Endometrium (tissue), 2 donors: ENCODE measurements around the gene FAM222A.

Experiments
- FAIRE-seq: peaks from 2 replicates; lab custom pipeline; 2012; peaks lifted over from hg19 to GRCh38; lab: Jason Lieb, UNC
- donor health status: control.
- donor health status: control.

The FAM222A gene

DNA sequence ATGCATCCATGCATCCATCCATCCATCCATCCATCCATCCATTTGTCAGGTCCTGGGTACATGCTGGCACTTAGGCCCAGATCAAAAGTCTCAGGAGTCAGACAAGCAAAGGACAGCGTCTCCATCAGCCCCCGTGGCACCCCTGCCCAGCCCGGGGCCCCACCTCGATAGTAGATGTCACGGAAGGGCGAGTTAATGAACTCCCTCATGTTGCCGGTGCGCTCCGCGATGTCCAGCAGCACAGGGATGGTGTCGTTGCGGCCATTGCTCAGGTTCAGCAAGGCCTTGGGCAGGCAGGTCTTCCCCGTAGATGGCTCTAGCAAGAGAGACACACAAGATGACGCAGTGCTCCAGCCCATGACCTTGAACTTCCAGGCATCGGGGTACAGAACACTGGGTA lies 89.2 kb downstream of the FAM222A start:
- no peak for FAIRE-seq

- FAIRE-seq = no peak
These were observed 90.1 kb downstream of the FAM222A start for GRCh38 chr12:109803678-109804077.

GRCh38 chr12:109804820-109805761 lies 91.5 kb downstream of the FAM222A start:
- FAIRE-seq = no peak

DNA sequence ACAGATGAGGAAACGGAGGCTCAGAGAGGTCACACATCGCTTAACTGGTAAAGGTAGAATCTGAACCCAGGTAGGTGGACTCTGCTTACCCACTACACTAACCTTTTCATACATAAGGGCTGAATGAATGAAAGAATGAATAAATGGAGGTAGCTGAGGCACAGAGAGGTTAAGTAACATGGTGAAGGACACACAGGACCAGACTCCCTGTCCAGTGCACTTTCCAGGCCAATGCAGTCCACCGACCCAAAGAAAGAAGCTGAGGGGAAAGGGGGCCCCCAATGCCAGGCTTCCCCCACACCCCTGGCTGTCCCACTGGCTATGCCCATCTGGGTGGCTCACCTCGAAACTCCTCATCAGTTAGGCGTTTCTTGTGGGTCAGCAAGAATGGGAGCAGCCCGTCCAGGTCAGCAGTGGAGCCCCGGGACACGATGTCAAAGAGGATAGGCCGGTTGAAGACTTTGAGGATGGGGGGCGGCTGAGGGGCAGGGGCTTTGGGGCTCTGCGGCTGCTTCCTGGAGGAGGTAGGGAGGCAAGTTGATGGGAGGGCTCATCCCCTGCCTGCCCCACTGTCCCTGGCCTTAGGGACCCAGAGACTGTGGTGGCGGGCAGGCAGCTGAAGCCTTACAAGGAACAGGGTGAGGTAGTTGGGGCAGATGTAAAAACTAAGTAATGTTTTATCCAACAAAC lies 94.5 kb downstream of the FAM222A start:
- no peak for FAIRE-seq

- FAIRE-seq = no peak
These were observed 95.4 kb downstream of the FAM222A start for GRCh38 chr12:109808876-109809646.

GRCh38 chr12:109810954-109811623 lies 97.5 kb downstream of the FAM222A start:
- FAIRE-seq = no peak

DNA sequence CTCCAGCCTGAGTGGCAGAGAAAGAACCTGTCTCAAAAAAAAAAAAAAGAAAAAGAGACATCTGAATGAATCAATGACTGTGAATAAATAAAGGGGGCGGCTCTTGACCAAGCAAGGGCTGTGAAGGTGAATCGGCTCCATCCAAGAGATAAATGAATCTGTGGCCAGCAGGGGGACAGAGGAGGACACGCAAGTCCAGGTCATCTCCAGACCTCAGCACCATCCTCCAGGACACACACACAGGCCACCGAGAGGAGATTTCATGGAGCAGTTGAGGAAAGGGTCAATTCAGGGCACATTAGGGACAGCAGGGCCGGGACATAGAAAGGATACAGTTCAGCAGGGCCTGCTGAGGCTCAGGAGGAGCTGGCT lies 98.0 kb downstream of the FAM222A start:
- FAIRE-seq = no peak

DNA sequence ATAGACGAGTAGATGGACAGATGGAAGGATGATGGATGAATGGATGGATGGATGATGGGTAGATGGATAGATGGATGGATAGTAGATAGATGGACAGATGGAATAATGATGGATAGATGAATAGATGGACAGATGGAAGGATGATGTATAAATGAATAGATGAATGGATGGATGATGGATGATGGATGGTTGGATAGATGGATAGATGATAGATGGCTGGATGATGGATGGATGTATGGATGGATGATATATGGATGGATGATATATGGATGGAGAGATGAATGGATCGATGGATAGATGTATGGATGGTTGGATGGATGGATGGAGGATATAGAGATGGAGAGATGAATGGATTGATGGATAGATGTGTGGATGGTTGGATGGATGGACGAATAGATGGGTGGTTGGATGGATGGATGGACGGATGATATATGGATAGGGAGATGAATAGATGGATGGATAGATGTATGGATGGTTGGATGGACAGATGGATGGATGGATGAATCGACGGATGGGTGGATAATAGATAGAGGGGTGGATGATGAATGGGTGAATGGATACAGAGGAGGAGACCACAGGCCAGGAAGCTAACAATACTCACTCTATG lies 100.3 kb downstream of the FAM222A start:
- no peak for FAIRE-seq

DNA sequence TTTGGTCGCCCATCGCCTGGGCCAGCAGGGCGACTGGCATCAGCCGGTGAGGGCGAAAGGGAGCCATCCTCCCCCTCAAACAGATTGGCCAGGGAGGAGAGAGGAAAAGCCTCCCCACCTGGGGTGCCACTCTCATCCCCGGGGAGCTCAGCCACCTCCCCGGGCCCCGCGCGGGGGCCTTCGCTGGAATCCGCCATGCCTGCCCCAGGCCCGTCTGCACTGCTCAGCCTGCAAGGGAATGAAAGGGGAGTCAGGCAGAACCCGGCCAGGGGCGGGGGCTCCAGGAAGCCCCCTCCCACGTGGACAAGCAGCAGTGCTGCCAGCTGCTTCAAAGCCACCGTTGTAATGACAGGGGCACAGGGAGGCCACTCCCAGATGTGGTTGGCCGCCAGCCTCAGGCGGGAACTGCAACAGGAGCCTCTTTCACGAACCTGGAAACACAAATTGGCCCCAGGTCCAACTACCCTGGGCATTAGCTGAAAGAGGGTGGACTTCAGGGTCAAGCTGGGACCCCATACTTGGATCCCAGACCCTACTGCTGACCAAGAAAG lies 101.0 kb downstream of the FAM222A start:
- no peak for FAIRE-seq

DNA sequence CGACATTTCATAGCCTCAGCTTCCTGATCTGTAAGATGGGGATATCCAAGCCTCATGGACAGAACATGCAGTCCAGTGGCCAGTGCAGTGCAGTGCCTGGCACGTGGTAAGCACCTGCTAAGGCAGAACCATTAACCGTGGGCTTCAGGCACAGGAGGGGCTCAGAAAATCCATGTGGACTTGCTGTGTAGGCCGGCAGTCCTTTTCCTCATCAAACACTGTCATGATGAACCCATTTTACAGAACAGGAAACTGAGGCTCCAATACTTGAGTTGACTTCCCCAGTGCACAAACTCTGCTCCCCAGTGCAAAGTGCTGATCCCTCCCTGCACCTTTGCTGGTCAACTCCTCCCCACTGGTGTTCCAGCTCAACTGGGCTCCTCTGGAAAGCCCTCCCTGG lies 101.6 kb downstream of the FAM222A start:
- FAIRE-seq = no peak

DNA sequence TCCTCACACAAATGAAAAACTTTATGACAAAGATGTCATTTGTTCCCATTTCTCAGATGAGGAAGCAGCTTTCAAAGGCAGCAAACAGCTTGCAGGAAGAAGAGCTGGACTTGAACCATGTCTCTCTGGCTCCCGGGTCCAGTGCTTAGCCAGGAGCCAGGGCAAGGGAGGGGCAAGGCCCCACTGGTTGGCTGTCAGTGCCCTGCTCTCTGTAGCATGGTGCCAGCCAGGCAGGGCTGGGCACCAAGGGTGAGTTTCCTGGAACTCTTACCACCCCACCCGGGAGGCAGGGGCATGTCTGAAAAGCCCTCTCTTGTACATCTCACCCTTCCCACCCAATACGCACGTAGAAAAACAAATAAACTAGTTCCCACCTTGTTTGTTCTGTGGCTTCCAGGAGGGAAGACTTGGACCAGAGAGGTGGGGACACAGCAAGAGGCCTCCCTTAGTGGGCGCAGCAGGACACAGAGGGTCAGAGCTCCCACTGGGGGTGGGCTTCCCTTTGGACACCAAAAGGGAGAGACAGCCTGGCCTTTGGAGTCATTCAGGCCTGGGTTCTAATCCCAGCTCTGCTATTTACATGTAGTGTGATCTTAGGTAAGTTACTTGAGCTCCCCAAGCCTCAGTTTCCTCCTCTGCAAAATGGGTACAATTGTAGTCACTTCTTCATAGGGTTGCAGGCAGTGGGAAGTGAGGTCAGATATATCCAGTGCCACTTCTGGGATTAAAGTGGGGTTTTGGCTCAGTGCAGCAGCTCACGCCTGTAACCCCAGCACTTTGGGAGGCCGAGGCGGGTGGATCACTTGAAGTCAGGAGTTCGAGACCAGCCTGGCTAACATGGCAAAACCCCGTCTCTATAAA lies 102.4 kb downstream of the FAM222A start:
- FAIRE-seq = no peak

DNA sequence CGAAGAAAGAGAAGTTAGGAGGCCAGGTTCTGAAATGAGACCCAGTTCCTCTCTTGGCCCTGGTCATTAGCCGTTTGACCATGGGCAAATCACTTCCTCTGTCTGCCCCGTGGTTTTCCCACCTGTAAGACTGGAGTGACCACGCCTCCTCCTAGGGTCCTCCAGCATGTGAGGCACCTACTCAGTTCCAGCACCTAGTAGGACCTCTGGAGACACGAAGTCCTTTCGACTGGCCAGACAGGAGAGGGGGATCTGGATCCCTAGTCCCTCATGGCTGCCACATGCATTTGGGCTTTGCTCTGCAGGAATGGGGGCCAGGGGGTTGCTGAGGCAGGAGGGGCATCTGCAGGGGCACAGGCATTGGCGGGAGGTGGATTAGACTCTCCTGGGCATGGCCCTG lies 103.2 kb downstream of the FAM222A start:
- no peak for FAIRE-seq

- no peak for FAIRE-seq
These were observed 104.1 kb downstream of the FAM222A start for GRCh38 chr12:109817627-109818231.

DNA sequence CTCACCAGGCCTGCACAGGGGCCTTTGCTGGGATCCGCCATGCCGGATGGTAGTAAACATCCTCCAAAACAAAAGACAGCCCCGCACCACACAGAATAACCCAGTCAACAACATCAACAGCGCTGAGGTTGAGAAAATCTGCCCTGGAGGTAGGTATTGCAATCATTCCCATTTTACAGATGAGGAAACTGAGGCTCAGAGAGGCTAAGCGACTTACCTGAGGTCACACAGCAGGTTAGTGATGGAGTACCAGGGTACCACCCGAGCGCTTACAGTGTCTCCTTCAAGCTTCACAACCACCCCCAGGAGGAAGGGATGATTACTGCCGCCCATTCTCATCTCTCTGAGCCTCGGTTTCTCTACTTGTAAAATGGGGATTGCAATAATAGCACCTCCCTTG lies 104.6 kb downstream of the FAM222A start:
- FAIRE-seq = no peak

- FAIRE-seq = no peak
These were observed 105.4 kb downstream of the FAM222A start for GRCh38 chr12:109818905-109819500.
